VCaP (cell line): ENCODE results near the gene FBXO7.

ENCODE experiments used
- H3K27ac ChIP-seq: fragments of 450-650 bp; 2 replicates; pipeline ENCODE4 v1.5.1; 2017
- CTCF ChIP-seq: fragments of 450-650 bp; conservative IDR thresholded peaks from 2 replicates; pipeline ENCODE4 v1.5.1; 2017; ENCODE audit warnings: mild to moderate bottlenecking, moderate library complexity

Gene FBXO7

GRCh38 chr22:32490279-32490678 lies 15.7 kb downstream of the FBXO7 start:
- H3K27ac ChIP-seq = peak overlapping the region; percentile 0; the same call in 1 of the 2 replicates
- TF ChIP-seq CTCF = no peak

GRCh38 chr22:32492111-32492510 lies 17.5 kb downstream of the FBXO7 start:
- no peak for TF ChIP-seq CTCF
- H3K27ac ChIP-seq = no peak overlapping the region

DNA sequence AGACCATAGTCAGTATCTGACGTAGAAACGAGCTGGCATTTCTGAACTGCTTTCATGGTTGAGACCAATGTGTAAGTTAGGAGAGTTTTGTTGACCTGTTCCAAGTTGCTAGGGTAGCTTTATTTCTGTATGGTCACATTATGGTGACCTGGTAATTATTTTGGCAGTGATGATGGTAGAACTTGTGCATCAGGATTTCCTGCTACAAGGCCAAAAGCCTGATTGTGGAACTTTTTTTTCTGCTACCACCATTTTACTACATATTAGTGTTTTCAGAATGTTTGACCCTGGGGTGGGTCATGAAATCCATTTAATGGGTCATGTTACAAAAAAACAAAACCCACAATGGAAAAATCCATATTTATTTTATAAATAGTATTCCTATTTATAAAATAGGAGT lies 18.9 kb downstream of the FBXO7 start:
- no peak for TF ChIP-seq CTCF
- H3K27ac ChIP-seq = no peak overlapping the region

DNA sequence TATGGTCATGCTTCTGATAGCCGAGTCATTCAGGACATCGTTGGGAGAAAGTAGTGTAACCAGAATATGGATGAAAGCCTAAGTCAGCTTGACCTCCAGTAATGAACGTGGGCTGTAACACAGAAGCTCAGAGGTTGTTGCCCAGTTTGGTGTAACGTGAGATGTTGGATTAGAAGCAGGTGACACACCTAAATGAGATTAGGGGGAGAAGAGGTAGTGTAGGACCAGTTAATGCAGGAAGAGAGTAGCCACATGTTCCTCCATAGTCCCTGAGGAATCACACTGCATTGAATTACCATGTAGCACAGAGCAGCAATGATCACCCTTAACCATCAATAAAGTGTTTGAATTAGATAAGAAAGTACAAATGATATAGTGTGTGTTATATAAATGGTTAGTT lies 20.4 kb downstream of the FBXO7 start:
- no peak for TF ChIP-seq CTCF
- no peak overlapping the region for H3K27ac ChIP-seq

GRCh38 chr22:32499666-32500065 lies 25.1 kb downstream of the FBXO7 start:
- no peak for TF ChIP-seq CTCF
- H3K27ac ChIP-seq = no peak overlapping the region

DNA sequence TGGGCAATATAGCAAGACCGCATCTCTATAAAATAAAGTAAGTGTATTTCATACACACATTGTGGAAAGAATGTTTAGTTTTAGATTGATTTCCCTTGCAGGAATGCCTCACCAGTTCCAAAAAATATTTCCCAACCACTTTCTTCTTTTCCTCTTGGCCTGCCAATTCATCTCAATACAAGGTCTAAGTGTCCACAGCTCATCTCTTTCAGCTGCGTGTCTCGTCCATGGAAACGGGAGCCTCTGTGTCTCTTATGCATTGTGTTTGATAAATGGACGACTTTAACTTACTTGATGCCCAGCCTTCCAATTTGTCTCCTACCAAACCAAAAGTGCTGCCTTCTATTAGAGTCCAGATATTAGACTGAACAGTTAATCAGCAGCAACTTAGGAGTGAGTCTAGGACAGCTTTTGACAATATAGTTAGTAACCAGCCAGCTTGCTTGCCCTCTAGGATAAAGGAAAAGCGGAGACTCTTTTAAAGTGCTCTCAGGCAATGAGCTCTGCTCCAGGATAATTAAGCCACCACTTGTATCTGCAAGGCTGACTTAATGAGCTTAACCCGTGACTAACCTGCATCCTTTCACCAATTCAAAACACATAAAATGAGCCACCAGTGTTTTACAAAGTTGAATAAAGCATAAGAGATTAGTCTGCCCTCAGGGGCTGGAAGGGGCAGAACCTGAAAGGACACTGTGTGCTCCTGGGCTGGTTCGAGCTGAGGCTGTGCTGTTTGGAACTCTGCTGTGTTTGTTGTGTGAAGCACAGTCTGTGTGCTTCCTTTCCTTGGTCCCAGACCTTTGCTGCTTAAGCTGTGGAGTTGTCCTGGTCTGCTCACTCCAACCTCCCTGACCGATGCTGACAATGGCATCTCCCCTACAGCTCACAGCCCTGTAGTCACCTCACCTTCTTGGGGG lies 27.5 kb downstream of the FBXO7 start:
- 0 out of 2 replicates have a peak overlapping the region, but pooled peaks have one; percentile 5 for H3K27ac ChIP-seq
- TF ChIP-seq CTCF = no peak

DNA sequence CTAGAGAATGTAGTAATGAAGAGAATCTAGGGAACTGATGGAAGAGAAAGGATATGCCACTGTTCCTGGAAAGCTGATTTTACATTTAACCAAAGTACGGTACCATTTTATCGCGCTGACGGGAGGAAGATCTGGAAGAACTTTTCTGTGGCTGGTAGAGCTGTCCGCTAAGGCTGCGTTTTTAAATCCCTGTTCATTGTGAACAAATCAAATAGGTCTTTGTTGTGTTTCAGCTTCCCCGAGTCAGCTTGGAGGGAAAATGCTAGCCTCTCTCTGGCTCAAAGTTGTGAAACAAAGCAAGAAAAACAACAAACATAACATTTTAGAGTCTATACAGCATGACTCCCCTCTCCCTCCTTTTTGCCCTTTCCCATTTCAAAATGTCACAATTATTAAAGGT lies 34.4 kb downstream of the FBXO7 start:
- no peak for TF ChIP-seq CTCF
- H3K27ac ChIP-seq = no peak overlapping the region
